Measurements from ENCODE around the gene ADARB1. TPM values are rescaled to one million over a fixed set of nuclear protein-coding genes. Genes with fewer than 3 reads are reported as not detected.

ADARB1 gene
- total and polyA plus RNA-seq, 2 of the 8 experiments (the other 6 are each of a cell fraction or from before 2014, with no cell fraction given), result 4.7 to 14.9 TPM

- TF ChIP-seq SRF (IDR thresholded peaks at IDR 0.05; ENCODE audit: low read depth, low read length) (no peak), BCL11A (IDR thresholded peaks at IDR 0.05; ENCODE audit: low read depth in 2 of 2, low read length in 2 of 2) (no peak), EZH2 (IDR thresholded peaks at IDR 0.05; ENCODE audit: low read depth, low read length, severe bottlenecking) (no peak), CTBP2 (IDR thresholded peaks at IDR 0.05; ENCODE audit: borderline replicate concordance, insufficient read depth, insufficient read length, low read length) (no peak), GABPA (IDR thresholded peaks at IDR 0.05; ENCODE audit: borderline replicate concordance, insufficient read depth, low read length) (no peak), POLR2A (IDR thresholded peaks at IDR 0.05; ENCODE audit: control extremely low read depth in 1 of 2, low read depth in 2 of 2, low read length in 2 of 2) (no peak), CREB1 (IDR thresholded peaks at IDR 0.05) (no peak), MAX (IDR thresholded peaks at IDR 0.05) (no peak), RAD21 (IDR thresholded peaks at IDR 0.05 in 1 of 2, conservative IDR thresholded peaks at IDR 0.05 in 1 of 2; ENCODE audit: low read depth in 2 of 2, low read length in 2 of 2) (no peak)
These were observed 9.7 kb downstream of the ADARB1 start (continued) for GRCh38 chr21:45084121-45084520.

Data from H1 (cell line).